GM12878 (cell line): ENCODE measurements around the gene SBF1.

ENCODE experiments used
- BACH1 ChIP-seq: fragments of 450-650 bp; IDR thresholded peaks from 2 replicates; pipeline ENCODE4 v1.6.1; 2017; ENCODE audit warnings: mild to moderate bottlenecking, borderline replicate concordance
- CEBPB ChIP-seq, 2 experiments: fragments of 150-350 bp in 1 of 2; IDR thresholded peaks; 2 replicates each; pipeline ENCODE4 v1.6.1; 2012 to 2014; ENCODE audit warnings: low read depth in 2 of 2, low read length in 2 of 2, borderline replicate concordance in 1 of 2, inconsistent platforms in 1 of 2
- EP300 ChIP-seq, 2 experiments: fragments of 150-350 bp in 1 of 2; IDR thresholded peaks; 2 replicates each; pipeline ENCODE4 v1.6.1; 2011 to 2012; ENCODE audit warnings: low read depth in 2 of 2, low read length in 2 of 2, borderline replicate concordance in 1 of 2, improper control_type of control experiment in 1 of 2, inconsistent platforms in 1 of 2; ENCODE audit not compliant: control insufficient read depth in 1 of 2
- FOS ChIP-seq: IDR thresholded peaks from 3 replicates; pipeline ENCODE4 v1.6.1; 2011; ENCODE audit warnings: borderline replicate concordance; ENCODE audit not compliant: insufficient read length; ENCODE audit errors: extremely low read depth
- POLR2A ChIP-seq: IDR thresholded peaks from 2 replicates; pipeline ENCODE4 v1.6.1; 2011; ENCODE audit warnings: low read depth, mild to moderate bottlenecking, low read length
- RFX5 ChIP-seq: IDR thresholded peaks from 2 replicates; pipeline ENCODE4 v1.6.1; 2011; ENCODE audit warnings: low read depth, low read length, improper control_type of control experiment
- SIX5 ChIP-seq: IDR thresholded peaks from 2 replicates; pipeline ENCODE4 v1.6.1; 2011; ENCODE audit warnings: mild to moderate bottlenecking, low read depth, low read length, moderate library complexity; ENCODE audit not compliant: severe bottlenecking
- YY1 ChIP-seq: IDR thresholded peaks from 2 replicates; pipeline ENCODE4 v1.6.1; 2011; ENCODE audit warnings: low read depth, mild to moderate bottlenecking, low read length
- ZSCAN29 ChIP-seq: fragments of 450-650 bp; IDR thresholded peaks from 2 replicates; pipeline ENCODE4 v1.6.1; 2017; ENCODE audit warnings: mild to moderate bottlenecking, moderate library complexity
- ZZZ3 ChIP-seq: IDR thresholded peaks from 2 replicates; pipeline ENCODE4 v1.6.1; 2011; ENCODE audit warnings: low read depth; ENCODE audit not compliant: control insufficient read depth, insufficient read length
- TF ChIP-seq, protein P1 (sequence below): IDR thresholded peaks from 2 replicates; pipeline ENCODE4 v1.6.1; 2012; ENCODE audit warnings: low read depth, low read length, improper control_type of control experiment

DNA sequence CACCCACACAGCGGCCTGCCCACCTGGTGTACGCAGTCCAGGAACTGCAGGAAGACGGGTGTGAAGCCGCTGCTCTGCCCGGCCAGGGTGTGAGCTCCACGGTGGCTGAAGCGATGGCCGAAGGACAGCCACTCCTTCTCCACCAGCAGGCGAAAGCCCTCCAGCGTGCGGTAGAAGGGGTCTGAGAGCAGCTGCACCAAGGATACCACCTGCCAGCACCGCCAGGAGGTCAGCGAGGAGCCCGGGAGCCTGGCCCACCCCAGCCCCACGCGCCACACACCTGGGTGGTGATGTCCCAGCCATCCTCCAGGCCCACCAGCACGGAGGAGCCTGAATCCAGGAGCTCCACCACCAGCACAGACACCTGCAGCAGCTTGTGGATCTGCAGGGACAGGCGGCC, 19.6 kb downstream of the SBF1 start:
- TF ChIP-seq YY1 (no peak), EP300 (IDR thresholded peaks at IDR 0.05; ENCODE audit: borderline replicate concordance in 1 of 2, control insufficient read depth in 1 of 2, low read depth in 2 of 2, low read length in 2 of 2) (no peak), BACH1 (no peak), FOS (no peak), CEBPB (IDR thresholded peaks at IDR 0.05; ENCODE audit: borderline replicate concordance in 1 of 2, low read depth in 2 of 2, low read length in 2 of 2) (no peak), SIX5 (no peak), ZZZ3 (no peak), ZSCAN29 (no peak), POLR2A (no peak), RFX5 (no peak)
- TF ChIP-seq, protein P1, sequence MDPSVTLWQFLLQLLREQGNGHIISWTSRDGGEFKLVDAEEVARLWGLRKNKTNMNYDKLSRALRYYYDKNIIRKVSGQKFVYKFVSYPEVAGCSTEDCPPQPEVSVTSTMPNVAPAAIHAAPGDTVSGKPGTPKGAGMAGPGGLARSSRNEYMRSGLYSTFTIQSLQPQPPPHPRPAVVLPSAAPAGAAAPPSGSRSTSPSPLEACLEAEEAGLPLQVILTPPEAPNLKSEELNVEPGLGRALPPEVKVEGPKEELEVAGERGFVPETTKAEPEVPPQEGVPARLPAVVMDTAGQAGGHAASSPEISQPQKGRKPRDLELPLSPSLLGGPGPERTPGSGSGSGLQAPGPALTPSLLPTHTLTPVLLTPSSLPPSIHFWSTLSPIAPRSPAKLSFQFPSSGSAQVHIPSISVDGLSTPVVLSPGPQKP, result no peak
